LNCAP (cell line): Measurements from ENCODE around the gene ICE2.

Experiments used
- CTCF ChIP-seq: fragments of 450-650 bp; IDR thresholded peaks from 2 replicates; pipeline ENCODE4 v1.5.1; 2017; ENCODE audit warnings: mild to moderate bottlenecking

Gene ICE2

GRCh38 chr15:60399246-60399915 lies 79.6 kb downstream of the ICE2 start:
- TF ChIP-seq CTCF: no peak

DNA sequence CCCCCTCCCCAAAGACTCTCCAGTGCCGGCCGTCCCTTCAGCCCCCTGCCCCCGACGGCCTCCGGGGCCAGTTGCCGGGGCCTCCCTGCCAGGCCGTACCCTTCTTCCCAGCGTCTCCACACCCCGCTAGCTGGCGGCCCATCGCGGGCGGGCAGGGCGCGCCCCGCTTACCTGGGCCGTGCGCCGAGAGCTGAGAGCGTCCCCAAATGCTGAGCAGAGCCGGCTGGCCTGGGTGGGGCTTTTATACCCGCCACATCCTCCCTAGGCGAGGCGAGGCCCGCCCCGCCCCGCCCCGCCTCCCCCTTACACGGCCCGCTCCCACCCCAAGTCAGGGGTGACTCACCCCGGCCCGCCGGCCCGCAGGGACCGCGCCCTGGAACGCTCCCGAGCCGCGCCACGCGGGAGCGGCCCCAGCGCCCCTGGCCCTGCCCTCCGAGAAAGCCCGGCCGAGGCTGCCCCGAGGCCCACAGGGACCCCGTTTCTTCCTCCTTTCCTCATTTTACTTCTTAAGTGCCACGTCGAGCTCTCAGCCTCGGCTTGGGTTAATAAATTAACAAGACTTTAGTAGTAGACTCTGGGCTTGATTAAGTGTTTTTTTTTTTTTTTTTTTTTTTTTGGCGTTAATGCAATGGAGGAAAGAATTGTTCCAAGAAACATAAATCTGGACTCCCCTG lies 81.0 kb downstream of the ICE2 start, which contains the start of gene ANXA2:
Gene ANXA2 (minus strand): TSS at position 215 of the 674 bp plus-strand sequence. CDS start 11,911 bp downstream, outside the sequence.
- no peak for TF ChIP-seq CTCF

DNA sequence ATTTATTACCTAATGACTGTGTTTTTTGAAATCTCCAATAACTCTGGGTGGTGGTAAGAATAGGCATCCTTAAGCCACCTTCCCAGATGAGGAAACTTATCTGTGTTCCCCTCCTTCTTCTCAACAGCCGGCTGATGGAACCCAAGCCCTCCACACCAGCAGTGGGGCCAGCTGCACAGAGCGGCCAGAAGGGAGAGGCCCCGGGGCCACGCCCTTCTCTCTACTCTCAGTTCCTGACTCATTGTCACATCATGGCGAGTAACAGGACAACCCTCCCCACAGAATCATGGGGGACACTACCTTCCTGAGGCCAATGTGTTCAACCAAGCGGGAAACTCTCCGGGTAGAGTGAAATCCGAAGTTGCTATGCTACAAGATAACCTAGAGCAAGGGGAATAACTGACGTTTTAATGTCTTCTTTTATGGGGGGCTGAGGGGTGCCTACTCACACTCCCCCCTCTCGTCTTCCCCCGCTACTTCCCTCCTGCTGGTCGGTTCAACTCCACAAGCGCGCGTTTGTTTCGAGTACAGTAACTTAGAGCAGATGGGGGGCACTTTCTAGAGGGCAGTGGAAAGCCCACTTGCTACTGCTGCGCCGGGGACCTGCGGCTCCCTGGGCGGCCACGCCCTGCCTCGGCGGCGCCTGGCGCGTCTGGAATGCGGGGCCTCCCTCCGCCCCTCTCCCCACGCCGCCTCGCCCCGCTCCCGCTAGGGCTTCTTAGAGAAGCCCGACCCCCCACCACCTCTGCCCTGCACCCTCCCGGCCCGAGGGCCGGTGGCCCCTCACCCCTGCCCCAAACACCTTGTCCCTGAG lies 81.8 kb downstream of the ICE2 start:
- no peak for TF ChIP-seq CTCF

- no peak for TF ChIP-seq CTCF
Measured at GRCh38 chr15:60396560-60396957, 82.4 kb downstream of the ICE2 start.

DNA sequence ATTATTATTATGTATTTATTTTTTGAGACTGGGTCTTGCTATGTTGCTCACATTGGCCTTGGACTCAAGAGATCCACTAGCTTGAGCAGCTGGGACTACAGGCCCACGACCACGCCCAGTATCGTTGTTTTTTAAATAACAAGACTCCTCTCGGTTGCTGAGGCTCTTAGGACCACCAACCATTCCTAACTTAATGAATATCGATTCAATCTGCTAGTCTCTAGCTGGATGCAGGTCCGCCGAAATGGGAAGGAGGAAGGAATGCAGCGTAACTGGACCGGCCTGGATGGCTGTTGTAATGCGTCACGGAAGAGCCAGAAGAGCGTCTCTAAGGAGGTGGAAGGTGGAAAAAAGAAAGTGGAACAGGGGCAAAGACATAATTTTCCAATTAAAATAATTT lies 82.8 kb downstream of the ICE2 start:
- TF ChIP-seq CTCF: no peak

- no peak for TF ChIP-seq CTCF
Measured at GRCh38 chr15:60395276-60396011, 83.5 kb downstream of the ICE2 start.

- no peak for TF ChIP-seq CTCF
Measured at GRCh38 chr15:60394689-60395097, 84.2 kb downstream of the ICE2 start.
